GM13976 (cell line): ENCODE results near the gene SCAND1.
A peak's percentile ranks its signal among the peaks of the same experiment; 100 is the strongest.
"Not testable (repeated sequence)": the region's sequence is repeated elsewhere in the genome, so short reads cannot be mapped to it uniquely, and the experiment has no call there.

ENCODE experiments used
- DNase-seq: peaks from one replicate; pipeline ENCODE4 v3.0.0; 2012; ENCODE audit warnings: low spot score
- CTCF ChIP-seq: IDR thresholded peaks from 2 replicates; pipeline ENCODE4 v1.5.1; 2012; ENCODE audit warnings: borderline replicate concordance, mild to moderate bottlenecking; ENCODE audit not compliant: insufficient read depth; ENCODE audit errors: extremely low read depth, missing control alignments, control extremely low read depth
- in situ Hi-C: fragments of 300-500 bp; cut with MboI; formaldehyde crosslinking; loops from one replicate; pipeline ENCODE4 v1.12.0; 2022; ENCODE audit warnings: low sequenced_read_pairs, mixed read lengths, inconsistent platforms; ENCODE audit not compliant: unreplicated experiment

Gene SCAND1

GRCh38 chr20:35952480-35953386 lies 1.6 kb downstream of the SCAND1 start:
- no peak for TF ChIP-seq CTCF
- DNase-seq: no peak

GRCh38 chr20:35952080-35952479 lies 2.2 kb downstream of the SCAND1 start:
- DNase-seq, in situ Hi-C loops: not testable (repeated sequence)

More at GRCh38 chr20:35952480-35953386, 1.6 kb downstream of the SCAND1 start:
- in situ Hi-C loops: no loop called here

- TF ChIP-seq CTCF: no peak
- DNase-seq: no peak
- in situ Hi-C loops: no loop called here
Measured at GRCh38 chr20:35950093-35950492, 4.2 kb downstream of the SCAND1 start.

- TF ChIP-seq CTCF: no peak
Measured at GRCh38 chr20:35947907-35948306, 6.4 kb downstream of the SCAND1 start.

GRCh38 chr20:35947489-35947888 lies 6.8 kb downstream of the SCAND1 start:
- in situ Hi-C loops: no loop called here
- DNase-seq: no peak
- TF ChIP-seq CTCF: peak; percentile 44

More at GRCh38 chr20:35947907-35948306, 6.4 kb downstream of the SCAND1 start:
- DNase-seq: no peak
- in situ Hi-C loops: no loop called here

GRCh38 chr20:35942243-35942642 lies 12.1 kb downstream of the SCAND1 start:
- in situ Hi-C loops: no loop called here
- TF ChIP-seq CTCF: no peak
- DNase-seq: no peak

- DNase-seq: no peak
- no peak for TF ChIP-seq CTCF
- in situ Hi-C loops: no loop called here
Measured at GRCh38 chr20:35941620-35942019, 12.7 kb downstream of the SCAND1 start.
